ENCODE data around the gene RDH16. TPM values are rescaled to one million over a fixed set of nuclear protein-coding genes. Genes with fewer than 3 reads are reported as not detected.

The RDH16 gene
- total RNA-seq, 4 donors from 2014 or later = 0.29 to 2.1 (median 1.3) TPM

GRCh38 chr12:56905852-56906251 is 51.6 kb downstream of the RDH16 start:
- H3K27ac ChIP-seq = no peak overlapping the region
- no peaks in the 10 kb centered on the region for H3K4me1 ChIP-seq
- intact Hi-C loops (cut with DNase I; ENCODE audit: low total_unique reads) = no loop called here
- DNase-seq = no peak
- TF ChIP-seq CTCF (IDR thresholded peaks at IDR 0.05) (no peak), POLR2A (IDR thresholded peaks at IDR 0.05) (no peak)
- H3K27me3 ChIP-seq = no peaks in the 10 kb centered on the region
- no peaks in the 10 kb centered on the region for H3K9me3 ChIP-seq
- no peaks in the 10 kb centered on the region for H3K36me3 ChIP-seq
- no peak overlapping the region for H3K4me3 ChIP-seq

GRCh38 chr12:56903374-56903773 is 54.0 kb downstream of the RDH16 start:
- no peaks in the 10 kb centered on the region for H3K4me1 ChIP-seq
- H3K27me3 ChIP-seq = no peaks in the 10 kb centered on the region
- no peak for DNase-seq
- H3K4me3 ChIP-seq = no peak overlapping the region
- no peaks in the 10 kb centered on the region for H3K9me3 ChIP-seq
- no peaks in the 10 kb centered on the region for H3K36me3 ChIP-seq
- no peak for TF ChIP-seq CTCF (IDR thresholded peaks at IDR 0.05)
- no peak for TF ChIP-seq POLR2A (IDR thresholded peaks at IDR 0.05)
- no peak overlapping the region for H3K27ac ChIP-seq
- intact Hi-C loops (cut with DNase I; ENCODE audit: low total_unique reads) = no loop called here

Other genes with a start within 250 kb of the RDH16 start
- 1,000 to 10,000 TPM in 2 of 4 donors, 100 to 1,000 TPM in 2; 942 to 2,684 (median 1,304) TPM for gene NACA, start 232.3 kb downstream of the RDH16 start, total RNA-seq
- 10 to 100 TPM in 2 of 4 donors, 1 to 10 TPM in 1, not detected in 1; 6.0 to 71.7 (median 28.6) TPM for gene PRIM1, start 205.3 kb downstream of the RDH16 start, total RNA-seq
- gene HSD17B6, start 194.3 kb downstream of the RDH16 start, total RNA-seq = 10 to 100 TPM in 1 of 4 donors, 1 to 10 TPM in 3; 2.4 to 10.5 (median 7.3) TPM
- under 1 TPM in 2 of 4 donors, not detected in 2; 0.26 to 0.49 TPM for gene SDR9C7, start 23.2 kb downstream of the RDH16 start, total RNA-seq
- gene ZBTB39, start 48.9 kb upstream of the RDH16 start, total RNA-seq = 10 to 100 TPM in 2 of 4 donors, 1 to 10 TPM in 2; 7.6 to 13.0 (median 10.9) TPM
- not detected for gene TAC3, start 58.9 kb upstream of the RDH16 start, total RNA-seq
- gene MYO1A, start 92.5 kb upstream of the RDH16 start, total RNA-seq = 1 to 10 TPM in 1 of 4 donors, under 1 TPM in 1, not detected in 2; 0.59 to 1.3 TPM
- gene NEMP1, start 121.2 kb upstream of the RDH16 start, total RNA-seq = 10 to 100 TPM in 2 of 4 donors, 1 to 10 TPM in 2; 1.5 to 18.0 (median 9.9) TPM
- 10 to 100 TPM in 3 of 4 donors, 1 to 10 TPM in 1; 9.1 to 85.8 (median 33.9) TPM for gene NAB2, start 131.5 kb upstream of the RDH16 start, total RNA-seq
- gene STAT6, start 153.8 kb upstream of the RDH16 start, total RNA-seq = 100 to 1,000 TPM in 2 of 4 donors, 10 to 100 TPM in 2; 62.5 to 242 (median 94.3) TPM
- gene LRP1, start 170.9 kb upstream of the RDH16 start, total RNA-seq = 100 to 1,000 TPM; 164 to 507 (median 318) TPM
- not detected for gene LRP1-AS, start 190.0 kb upstream of the RDH16 start, total RNA-seq